Activated B cell treated with CpG ODN at 0.5 μM for 24 hours (primary cell): ENCODE results near the gene DNAH8. TPM values are rescaled to one million over a fixed set of nuclear protein-coding genes. Genes with fewer than 3 reads are reported as not detected.
A peak's percentile ranks its signal among the peaks of the same experiment; 100 is the strongest.

Experiments used
- ATAC-seq: fragments of 200-7000 bp; cut with Tn5 transposase; one replicate; pipeline ENCODE4 v1.10.0; 2021; ENCODE audit warnings: low read depth, mild to moderate bottlenecking, moderate library complexity
- CTCF ChIA-PET: fragments of 350-600 bp; sonication (Branson Sonifier 250); formaldehyde crosslinking; loops from one replicate; lab custom pipeline; 2021; ENCODE audit warnings: antibody characterized with exemption; lab: Charles Lee
- POLR2A ChIA-PET: fragments of 350-600 bp; sonication (Branson Sonifier 250); formaldehyde crosslinking; loops from one replicate; lab custom pipeline; 2021; ENCODE audit warnings: antibody characterized with exemption; lab: Charles Lee
- DNase-seq: peaks from one replicate; pipeline ENCODE4 v3.0.0; 2022
- H3K27ac Mint-ChIP-seq: one replicate; pipeline ENCODE4 v1.8.0; 2020; ENCODE audit warnings: mixed read lengths
- H3K27me3 Mint-ChIP-seq: one replicate; pipeline ENCODE4 v1.8.0; 2021; ENCODE audit warnings: mixed read lengths
- H3K36me3 Mint-ChIP-seq: one replicate; pipeline ENCODE4 v1.8.0; 2021; ENCODE audit warnings: low read depth, mixed read lengths
- H3K4me1 Mint-ChIP-seq: one replicate; pipeline ENCODE4 v1.8.0; 2021; ENCODE audit warnings: mixed read lengths
- H3K4me3 Mint-ChIP-seq: one replicate; pipeline ENCODE4 v1.8.0; 2020; ENCODE audit warnings: mild to moderate bottlenecking, mixed read lengths
- H3K9me3 Mint-ChIP-seq: one replicate; pipeline ENCODE4 v1.8.0; 2020; ENCODE audit warnings: mixed read lengths
- CTCF ChIP-seq: fragments of 200-600 bp; IDR thresholded peaks from one replicate; pipeline ENCODE4 v1.8.0; 2022; ENCODE audit warnings: antibody characterized with exemption, mild to moderate bottlenecking
- intact Hi-C: fragments of 100-400 bp; cut with micrococcal nuclease; formaldehyde crosslinking; loops from one replicate; pipeline ENCODE4 v1.15.1; 2024
- total RNA-seq: library from RNA; stranded (reverse); gene quantifications from 2 replicates; pipeline ENCODE4 v1.2.3, GENCODE V29; 2022

The DNAH8 gene
- total RNA-seq, 1 donor from 2014 or later = 2.0 TPM

GRCh38 chr6:38687549-38687948 lies 27.6 kb upstream of the DNAH8 start:
- H3K27me3 Mint-ChIP-seq = no peaks in the 10 kb centered on the region
- ChIA-PET CTCF (no interaction called here), POLR2A (interaction anchor here (0.5 to 1.0 kb wide), 4 partner anchors 12 to 1254 kb away, joined by 3 to 12 read pairs (median 6); partner anchors contain the start of gene GLO1)
- H3K4me3 Mint-ChIP-seq = no peak overlapping the region
- peak overlapping the region; percentile 51 for H3K27ac Mint-ChIP-seq
- no peak for ATAC-seq
- H3K36me3 Mint-ChIP-seq = peaks cover 31% of the 10 kb centered on the region
- H3K4me1 Mint-ChIP-seq = peaks cover 44% of the 10 kb centered on the region
- intact Hi-C loops = no loop called here
- no peaks in the 10 kb centered on the region for H3K9me3 Mint-ChIP-seq
- no peak for TF ChIP-seq CTCF
- no peak for DNase-seq

- ATAC-seq (peak; percentile 98), DNase-seq (peak; percentile 32)
- H3K4me3 Mint-ChIP-seq = peak overlapping the region; percentile 75
- intact Hi-C loops = loop anchor here (2.0 kb wide), 1 partner anchor 14 kb away; the partner anchor contains the start of gene GLO1
- TF ChIP-seq CTCF = no peak
- H3K36me3 Mint-ChIP-seq = peaks cover 23% of the 10 kb centered on the region
- ChIA-PET POLR2A (interaction anchor here (0.8 to 1.0 kb wide), 4 partner anchors 12 to 164 kb away, joined by 4 to 12 read pairs (median 4); partner anchors contain the start of genes BTBD9 and GLO1), CTCF (interaction anchor here (1.0 kb wide), 1 partner anchor 194 kb away, joined by 4 read pairs; no protein-coding TSS in a partner anchor)
- no peaks in the 10 kb centered on the region for H3K9me3 Mint-ChIP-seq
- H3K27ac Mint-ChIP-seq = peak overlapping the region; percentile 79
- no peaks in the 10 kb centered on the region for H3K27me3 Mint-ChIP-seq
- peaks cover 44% of the 10 kb centered on the region for H3K4me1 Mint-ChIP-seq
Observed at GRCh38 chr6:38688579-38689087, 26.5 kb upstream of the DNAH8 start.

GRCh38 chr6:38695227-38695900 lies 19.7 kb upstream of the DNAH8 start:
- TF ChIP-seq CTCF = no peak
- ChIA-PET CTCF (interaction anchor here (0.6 kb wide), 1 partner anchor 15 kb away, joined by 3 read pairs; no protein-coding TSS in a partner anchor), POLR2A (interaction anchor here (1.0 to 1.2 kb wide), 2 partner anchors 8 to 17 kb away, joined by 3 to 4 read pairs; partner anchors contain the start of gene GLO1)
- DNase-seq (no peak), ATAC-seq (no peak)
- no peak overlapping the region for H3K4me3 Mint-ChIP-seq
- peaks cover 18% of the 10 kb centered on the region for H3K36me3 Mint-ChIP-seq
- H3K9me3 Mint-ChIP-seq = peaks cover 11% of the 10 kb centered on the region
- H3K27me3 Mint-ChIP-seq = no peaks in the 10 kb centered on the region
- no peak overlapping the region for H3K27ac Mint-ChIP-seq
- intact Hi-C loops = no loop called here
- peaks cover 17% of the 10 kb centered on the region for H3K4me1 Mint-ChIP-seq

- intact Hi-C loops = no loop called here
- no peaks in the 10 kb centered on the region for H3K27me3 Mint-ChIP-seq
- H3K9me3 Mint-ChIP-seq = peaks cover 12% of the 10 kb centered on the region
- TF ChIP-seq CTCF = no peak
- H3K4me3 Mint-ChIP-seq = no peak overlapping the region
- CTCF ChIA-PET = no interaction called here
- peaks cover 20% of the 10 kb centered on the region for H3K36me3 Mint-ChIP-seq
- DNase-seq = no peak
- H3K4me1 Mint-ChIP-seq = peaks cover 15% of the 10 kb centered on the region
- H3K27ac Mint-ChIP-seq = peak overlapping the region; percentile 15
- POLR2A ChIA-PET = no interaction called here
- ATAC-seq = no peak
Observed at GRCh38 chr6:38695933-38696332, 19.2 kb upstream of the DNAH8 start.

- H3K36me3 Mint-ChIP-seq = peaks cover 20% of the 10 kb centered on the region
- H3K9me3 Mint-ChIP-seq = peaks cover 12% of the 10 kb centered on the region
- H3K4me3 Mint-ChIP-seq = no peak overlapping the region
- ChIA-PET POLR2A (no interaction called here), CTCF (no interaction called here)
- H3K27ac Mint-ChIP-seq = no peak overlapping the region
- H3K4me1 Mint-ChIP-seq = peaks cover 14% of the 10 kb centered on the region
- intact Hi-C loops = no loop called here
- no peaks in the 10 kb centered on the region for H3K27me3 Mint-ChIP-seq
- no peak for ATAC-seq
- DNase-seq = no peak
- TF ChIP-seq CTCF = no peak
Observed at GRCh38 chr6:38696345-38696744, 18.8 kb upstream of the DNAH8 start.
